IgD-negative memory B cell (primary cell): ENCODE data around the gene BRF1. TPM values are rescaled to one million over a fixed set of nuclear protein-coding genes. Genes with fewer than 3 reads are reported as not detected.

Source experiments
- H3K27ac Mint-ChIP-seq, 3 donors: one replicate each; pipeline ENCODE4 v1.8.0; 2020 to 2022; ENCODE audit warnings: mild to moderate bottlenecking in 3 of 3, mixed read lengths in 3 of 3, moderate library complexity in 1 of 3
- H3K27me3 Mint-ChIP-seq: one replicate; pipeline ENCODE4 v1.8.0; 2021; ENCODE audit warnings: mixed read lengths
- H3K36me3 Mint-ChIP-seq: one replicate; pipeline ENCODE4 v1.8.0; 2020; ENCODE audit warnings: mild to moderate bottlenecking, mixed read lengths
- H3K4me1 Mint-ChIP-seq, 3 donors: one replicate each; pipeline ENCODE4 v1.8.0; 2020 to 2022; ENCODE audit warnings: mixed read lengths in 3 of 3, mild to moderate bottlenecking in 1 of 3
- H3K4me3 Mint-ChIP-seq, 4 donors: one replicate each; pipeline ENCODE4 v1.8.0; 2020 to 2022; ENCODE audit warnings: mild to moderate bottlenecking in 4 of 4, mixed read lengths in 4 of 4, moderate library complexity in 3 of 4
- H3K9me3 Mint-ChIP-seq, 3 donors: one replicate each; pipeline ENCODE4 v1.8.0; 2020 to 2021; ENCODE audit warnings: mixed read lengths in 3 of 3, mild to moderate bottlenecking in 1 of 3
- polyA plus RNA-seq: library from polyadenylated mRNA; unstranded; fragments of 300-500 nt; fragmentation: Illumina TruSeq; gene quantifications from one replicate; pipeline ENCODE4 v1.2.3, GENCODE V29; 2021

The BRF1 gene
- polyA plus RNA-seq, 1 donor from 2014 or later: 8.4 TPM

DNA sequence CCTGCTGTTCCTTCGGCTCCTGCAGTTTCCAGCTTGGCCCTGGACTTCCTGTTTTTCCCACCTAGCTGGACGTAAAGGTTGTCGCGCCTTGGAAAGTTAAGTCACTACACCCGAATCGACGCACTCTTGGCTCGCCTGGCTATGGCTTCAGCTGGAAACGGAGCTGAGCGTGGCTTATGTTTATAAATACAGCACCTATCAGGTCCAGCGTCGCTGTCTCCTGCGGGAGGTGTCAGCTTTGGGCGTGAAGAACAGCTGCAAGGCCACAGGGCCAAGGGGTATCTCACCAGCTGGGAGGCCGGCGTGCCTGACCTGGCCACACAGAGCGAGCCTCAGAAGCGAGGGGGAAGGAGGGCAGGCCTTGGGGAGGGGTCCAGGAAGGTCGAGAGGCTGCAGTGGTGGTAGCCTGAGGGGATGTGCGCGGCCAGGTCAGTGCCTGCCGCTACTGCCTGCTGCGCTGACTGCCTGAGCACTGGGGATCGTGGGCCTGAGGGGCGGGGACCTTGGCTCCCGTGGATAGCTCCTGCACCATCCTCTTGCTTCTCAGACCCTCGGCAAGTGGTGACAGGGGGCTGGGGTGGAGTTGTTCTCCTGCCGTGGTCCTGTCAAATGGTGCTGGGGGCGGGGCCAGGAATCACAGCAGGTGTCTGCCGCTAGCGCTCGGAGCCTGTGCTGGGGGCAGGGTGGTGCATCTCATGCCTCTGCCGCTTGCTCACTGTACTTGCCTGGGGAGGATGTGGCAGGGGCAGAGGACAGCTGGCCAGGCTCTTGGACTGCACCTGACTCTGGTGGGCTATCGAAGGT is 26.3 kb upstream of the BRF1 start:
- Mint-ChIP-seq H3K9me3 (peaks cover 0 to 2% (median 0%) of the 10 kb centered on the region in 3 donors), H3K36me3 (peaks cover 7% of the 10 kb centered on the region), H3K4me3 (no peak overlapping the region), H3K27ac (no peak overlapping the region), H3K4me1 (peaks cover 2 to 18% (median 9%) of the 10 kb centered on the region in 3 donors), H3K27me3 (no peaks in the 10 kb centered on the region)

DNA sequence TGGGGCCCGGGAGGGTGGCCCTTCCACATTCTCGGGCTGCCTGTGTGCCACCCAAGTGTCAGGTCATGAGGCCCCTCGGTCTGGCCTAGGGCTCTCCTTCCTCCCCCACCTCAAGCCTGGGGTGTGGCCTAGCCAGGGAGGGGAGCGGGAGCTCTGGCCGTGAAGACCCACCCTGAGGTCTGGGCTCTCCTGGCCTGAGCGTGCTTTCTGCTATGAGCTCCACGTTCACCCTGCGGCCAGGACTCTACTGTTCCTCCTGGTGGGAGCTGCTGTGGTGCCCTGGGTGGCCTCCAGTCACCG is 25.7 kb upstream of the BRF1 start:
- H3K9me3 Mint-ChIP-seq: no peaks in the 10 kb centered on the region
- H3K27me3 Mint-ChIP-seq: no peaks in the 10 kb centered on the region
- no peak overlapping the region for H3K27ac Mint-ChIP-seq
- no peak overlapping the region for H3K4me3 Mint-ChIP-seq
- peaks cover 7% of the 10 kb centered on the region for H3K36me3 Mint-ChIP-seq
- H3K4me1 Mint-ChIP-seq: peaks cover 2 to 14% (median 4%) of the 10 kb centered on the region in 3 donors

DNA sequence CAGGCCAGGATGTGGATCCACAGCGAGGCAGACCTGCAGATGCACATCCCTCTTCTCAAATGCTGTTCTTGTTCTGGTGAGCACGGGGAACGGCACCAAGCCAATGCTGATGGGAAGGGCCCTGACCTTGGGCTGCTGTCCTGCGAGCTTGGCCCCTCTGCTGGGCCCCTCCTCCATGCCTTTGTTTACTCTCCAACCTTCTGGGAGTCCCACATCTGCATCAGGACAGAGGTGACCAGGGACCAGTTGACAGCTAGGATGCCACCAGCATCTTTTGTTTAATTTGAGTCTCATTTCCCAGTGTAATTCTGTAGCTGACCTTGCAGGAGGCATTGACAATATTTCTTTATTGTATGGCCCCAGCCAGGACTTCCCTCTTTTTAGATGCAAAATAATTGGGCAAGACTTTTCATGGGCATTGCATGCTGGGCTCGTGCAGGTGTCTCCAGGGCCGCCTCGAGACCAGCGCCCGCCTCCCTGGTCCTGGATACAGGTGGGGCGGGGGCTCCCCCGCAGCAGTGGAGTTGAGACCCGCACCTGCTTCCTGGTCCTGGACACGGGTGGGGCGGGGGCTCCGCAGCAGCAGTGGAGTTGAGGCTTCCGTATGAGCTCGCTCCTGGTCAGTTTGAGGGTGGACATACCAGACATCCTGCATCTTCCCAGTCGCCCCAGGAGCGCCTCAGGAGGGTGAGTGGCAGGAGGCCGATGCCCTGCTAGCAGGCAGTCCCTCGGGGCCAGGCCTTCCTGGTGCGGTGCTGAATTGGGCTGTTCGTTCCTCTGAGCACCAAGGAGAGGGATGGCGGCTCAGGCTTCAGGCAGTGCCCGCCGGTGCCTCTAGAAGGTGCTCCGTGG is 25.1 kb upstream of the BRF1 start:
- H3K36me3 Mint-ChIP-seq: peaks cover 4% of the 10 kb centered on the region
- no peaks in the 10 kb centered on the region for H3K27me3 Mint-ChIP-seq
- H3K9me3 Mint-ChIP-seq: no peaks in the 10 kb centered on the region
- peaks cover 0 to 9% (median 2%) of the 10 kb centered on the region in 3 donors for H3K4me1 Mint-ChIP-seq
- H3K4me3 Mint-ChIP-seq: no peak overlapping the region
- no peak overlapping the region for H3K27ac Mint-ChIP-seq

DNA sequence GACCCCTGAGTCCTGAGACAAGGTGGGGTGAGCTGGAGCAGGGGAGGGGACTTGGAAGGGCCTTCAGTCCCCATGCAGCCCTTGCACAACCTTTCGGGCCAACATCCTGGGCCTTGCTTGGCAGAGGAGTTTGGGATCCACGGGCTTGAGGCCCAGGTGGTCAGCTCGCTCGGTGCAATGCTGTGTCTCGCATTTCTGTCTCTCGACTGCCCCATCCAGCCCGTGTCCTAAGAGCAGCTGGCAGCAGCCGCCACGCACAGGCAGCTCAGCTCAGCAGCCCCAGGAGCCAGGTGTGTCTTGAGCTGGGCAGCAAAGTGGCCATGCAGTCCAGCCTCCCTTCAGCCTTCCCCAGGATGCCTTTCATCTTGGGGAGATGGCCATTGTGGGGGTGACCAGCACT is 24.5 kb upstream of the BRF1 start:
- Mint-ChIP-seq H3K4me1 (peaks cover 0 to 6% (median 2%) of the 10 kb centered on the region in 3 donors), H3K36me3 (peaks cover 4% of the 10 kb centered on the region), H3K27ac (no peak overlapping the region), H3K9me3 (no peaks in the 10 kb centered on the region), H3K4me3 (no peak overlapping the region), H3K27me3 (no peaks in the 10 kb centered on the region)

DNA sequence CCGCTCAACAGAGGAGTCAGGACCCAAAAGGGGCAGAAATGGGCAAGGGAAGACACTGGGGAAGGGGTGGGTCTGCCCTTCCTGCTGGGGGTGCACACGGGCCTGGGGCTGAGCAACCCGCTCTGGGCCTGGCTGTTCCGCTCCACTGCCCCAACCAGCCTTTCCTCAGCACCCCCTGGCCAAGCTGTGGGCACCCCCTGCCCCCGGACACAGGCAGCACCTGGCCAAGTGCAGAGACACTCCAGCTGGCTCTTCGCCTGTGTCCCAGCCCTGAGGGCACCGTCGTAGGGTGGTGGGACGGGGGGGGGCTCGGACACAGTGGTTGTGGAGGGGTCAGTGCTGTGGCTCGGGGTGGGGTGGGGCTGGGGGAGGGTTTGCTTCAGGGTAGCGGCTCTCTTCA is 24.1 kb upstream of the BRF1 start:
- Mint-ChIP-seq H3K4me3 (no peak overlapping the region), H3K4me1 (peaks cover 0 to 6% (median 2%) of the 10 kb centered on the region in 3 donors), H3K27me3 (no peaks in the 10 kb centered on the region), H3K27ac (no peak overlapping the region), H3K36me3 (peaks cover 4% of the 10 kb centered on the region), H3K9me3 (no peaks in the 10 kb centered on the region)

DNA sequence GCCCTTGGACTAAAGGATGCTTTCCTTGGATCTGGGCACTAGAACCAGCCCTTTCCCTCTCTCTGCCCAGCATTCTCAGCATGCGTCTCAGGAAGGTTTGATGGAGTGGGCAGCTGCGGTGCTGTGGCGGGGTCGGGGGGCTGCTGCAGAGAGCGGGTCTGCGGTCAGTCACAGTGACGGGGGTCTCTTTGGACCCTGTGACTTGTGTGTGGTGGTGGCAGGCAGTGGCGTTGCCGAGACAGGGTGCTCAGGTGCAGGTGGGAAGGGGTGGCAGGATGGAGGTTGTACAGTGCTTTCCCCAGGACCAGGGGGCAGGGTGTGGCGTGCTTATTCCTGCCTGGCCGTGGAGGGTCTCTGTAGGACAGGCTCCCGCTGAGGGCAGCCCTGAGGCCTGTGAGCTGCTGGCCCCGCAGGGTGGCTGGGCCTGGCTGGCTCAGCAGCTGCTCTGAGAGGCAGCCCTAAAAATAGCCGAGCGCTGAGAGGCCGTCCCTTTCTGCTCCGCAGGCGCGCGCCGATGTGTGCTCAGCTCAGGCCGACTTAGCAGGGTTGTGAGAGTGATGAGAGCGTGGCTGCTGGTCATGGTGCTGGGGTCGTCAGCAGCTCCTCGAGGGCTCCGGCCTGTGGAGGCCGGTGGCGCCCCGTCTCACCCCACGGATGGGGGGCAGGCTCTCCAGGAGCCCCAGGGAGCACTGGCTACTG is 23.4 kb upstream of the BRF1 start:
- peaks cover 4% of the 10 kb centered on the region for H3K36me3 Mint-ChIP-seq
- peaks cover 2 to 8% (median 4%) of the 10 kb centered on the region in 3 donors for H3K4me1 Mint-ChIP-seq
- no peaks in the 10 kb centered on the region for H3K27me3 Mint-ChIP-seq
- no peak overlapping the region for H3K4me3 Mint-ChIP-seq
- no peak overlapping the region for H3K27ac Mint-ChIP-seq
- no peaks in the 10 kb centered on the region for H3K9me3 Mint-ChIP-seq

DNA sequence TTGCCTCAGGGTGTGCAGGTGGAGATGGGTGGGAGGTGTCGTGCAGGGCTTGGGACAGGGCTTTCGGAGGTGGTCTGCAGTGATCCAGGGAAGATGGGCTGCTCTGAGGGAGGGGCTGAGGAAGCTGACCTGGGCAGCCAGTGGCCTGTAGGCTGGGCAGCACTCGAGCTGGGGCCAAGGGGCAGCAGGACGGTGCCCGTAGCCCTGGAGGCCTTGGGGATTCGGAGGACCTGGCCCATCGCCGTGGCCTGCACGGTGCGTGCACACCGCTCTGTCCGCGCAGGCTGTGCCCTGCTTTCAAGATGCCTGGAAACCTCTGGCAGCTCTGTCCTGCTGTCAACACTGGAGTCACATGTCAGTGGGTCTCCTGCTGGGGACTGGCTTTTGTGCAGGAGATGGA is 22.9 kb upstream of the BRF1 start:
- Mint-ChIP-seq H3K4me1 (peaks cover 2 to 6% (median 4%) of the 10 kb centered on the region in 3 donors), H3K27ac (no peak overlapping the region), H3K27me3 (no peaks in the 10 kb centered on the region), H3K4me3 (no peak overlapping the region), H3K9me3 (no peaks in the 10 kb centered on the region), H3K36me3 (peaks cover 2% of the 10 kb centered on the region)

DNA sequence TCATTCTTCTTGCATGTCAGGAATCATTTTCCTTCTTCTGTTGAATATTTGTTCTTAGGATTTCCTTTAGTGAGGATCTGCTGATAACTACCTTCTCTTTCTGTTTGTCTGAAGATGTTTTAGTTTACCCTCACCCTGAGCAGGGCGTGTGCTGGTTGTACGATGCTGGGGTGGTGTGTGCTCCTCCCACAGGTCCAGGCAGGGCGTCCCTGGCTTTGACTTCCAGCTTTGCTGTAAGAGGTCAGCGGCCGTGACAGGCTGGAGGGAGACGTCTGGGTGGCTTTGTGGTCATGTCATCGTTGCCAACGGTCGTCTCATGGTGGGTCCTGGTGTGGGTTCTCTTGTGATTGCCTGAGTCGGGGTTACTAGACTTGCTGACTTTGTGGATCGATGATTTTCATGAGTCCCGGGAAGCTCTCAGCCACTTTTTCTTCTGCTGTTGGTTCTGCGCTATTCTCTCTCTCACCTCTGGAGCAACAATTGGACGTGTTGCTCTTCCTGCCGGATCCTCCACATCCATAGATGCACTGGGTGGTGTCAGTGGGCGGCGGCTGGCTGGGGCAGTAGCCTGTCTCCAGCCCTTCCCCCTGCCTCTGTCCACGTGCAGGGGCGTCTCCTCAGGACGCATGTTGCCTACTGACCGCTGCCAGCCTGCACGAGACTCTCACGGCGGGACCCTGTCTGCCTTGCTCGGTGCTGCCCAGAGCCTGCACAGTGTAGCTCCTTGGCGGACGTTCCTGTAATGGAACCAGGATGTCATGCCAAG is 22.2 kb upstream of the BRF1 start:
- H3K9me3 Mint-ChIP-seq: no peaks in the 10 kb centered on the region
- no peaks in the 10 kb centered on the region for H3K27me3 Mint-ChIP-seq
- peaks cover 2% of the 10 kb centered on the region for H3K36me3 Mint-ChIP-seq
- H3K4me1 Mint-ChIP-seq: peaks cover 2 to 4% (median 4%) of the 10 kb centered on the region in 3 donors
- peak overlapping the region in 1 of 4 donors; percentile 70 for H3K4me3 Mint-ChIP-seq
- no peak overlapping the region for H3K27ac Mint-ChIP-seq

DNA sequence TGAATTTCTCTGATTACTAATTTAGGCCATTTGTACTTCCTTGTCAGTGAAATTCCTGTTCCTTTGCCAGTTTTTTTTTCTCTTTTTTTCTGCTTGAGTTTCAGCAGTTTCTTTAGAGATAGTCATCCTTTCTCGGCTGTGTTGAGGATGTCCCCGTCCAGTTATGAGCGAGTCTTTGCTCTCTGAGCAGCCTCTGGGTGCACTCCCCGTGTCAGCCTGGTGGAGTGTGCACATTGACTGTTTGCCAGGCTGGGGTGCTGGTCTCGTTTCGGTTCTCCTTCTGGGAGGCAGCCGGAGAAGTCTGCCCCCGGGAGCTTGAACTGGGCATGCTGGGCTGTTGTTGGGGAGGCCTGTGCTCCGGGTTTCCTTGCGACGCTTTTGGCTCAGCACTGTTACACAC is 16.7 kb upstream of the BRF1 start:
- Mint-ChIP-seq H3K9me3 (no peaks in the 10 kb centered on the region), H3K27me3 (no peaks in the 10 kb centered on the region), H3K36me3 (no peaks in the 10 kb centered on the region), H3K4me3 (peak overlapping the region in 1 of 4 donors; percentile 53), H3K27ac (peak overlapping the region in 1 of 3 donors; percentile 91), H3K4me1 (peaks cover 11 to 13% (median 11%) of the 10 kb centered on the region in 3 donors)

DNA sequence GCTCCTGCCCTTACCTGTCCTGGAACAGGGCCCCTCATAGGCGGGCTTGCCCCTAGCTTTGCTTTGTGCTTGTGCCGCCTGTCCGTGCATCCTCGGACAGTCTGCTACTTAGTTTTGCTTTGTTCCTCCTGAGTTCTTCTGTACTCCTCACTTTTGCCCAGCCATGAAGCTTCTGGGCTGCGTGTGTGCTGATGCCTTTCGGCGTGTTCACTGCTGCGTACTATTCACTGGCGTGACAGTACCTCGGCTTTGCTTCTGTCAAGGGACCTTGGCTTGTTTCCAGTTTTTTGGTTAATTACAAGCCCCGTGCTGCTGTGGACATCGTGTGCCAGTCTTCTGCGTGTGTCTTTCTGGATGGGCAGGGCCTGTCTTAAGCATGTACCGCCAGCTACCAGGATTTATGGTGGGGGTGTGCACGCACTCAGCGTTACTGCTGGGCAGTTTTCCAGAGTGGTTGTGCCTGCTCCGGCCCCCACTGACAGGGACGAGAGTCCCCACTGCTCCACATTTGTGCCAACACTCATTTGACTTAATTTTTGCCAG is 16.2 kb upstream of the BRF1 start:
- Mint-ChIP-seq H3K27me3 (no peaks in the 10 kb centered on the region), H3K4me3 (peak overlapping the region in 2 of 4 donors; percentile 21 to 93), H3K27ac (peak overlapping the region in 2 of 3 donors; percentile 89 to 91), H3K9me3 (no peaks in the 10 kb centered on the region), H3K4me1 (peaks cover 11 to 13% (median 11%) of the 10 kb centered on the region in 3 donors), H3K36me3 (no peaks in the 10 kb centered on the region)

DNA sequence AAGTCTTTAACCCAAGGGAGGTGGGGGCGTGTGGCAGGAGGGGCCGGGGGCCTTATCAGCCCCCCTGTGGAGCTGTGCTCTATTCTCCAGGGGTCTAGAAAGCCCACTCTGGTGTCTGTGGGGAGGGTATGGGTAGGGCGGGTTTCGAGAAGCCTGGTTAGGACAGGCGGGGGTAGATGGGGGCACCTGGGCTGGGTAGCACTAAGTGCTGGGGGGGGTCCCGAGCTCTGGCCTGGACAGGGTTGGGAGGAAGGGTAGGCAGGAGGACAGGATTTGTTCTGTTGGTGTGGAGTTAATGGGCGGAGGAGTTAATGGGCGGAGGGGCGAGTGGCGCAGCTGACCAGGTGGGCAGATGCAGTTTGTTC is 15.8 kb upstream of the BRF1 start:
- Mint-ChIP-seq H3K9me3 (no peaks in the 10 kb centered on the region), H3K4me1 (peaks cover 11 to 13% (median 11%) of the 10 kb centered on the region in 3 donors), H3K36me3 (no peaks in the 10 kb centered on the region), H3K27me3 (no peaks in the 10 kb centered on the region), H3K4me3 (peak overlapping the region in 2 of 4 donors; percentile 21 to 93), H3K27ac (peak overlapping the region in 2 of 3 donors; percentile 89 to 91)

DNA sequence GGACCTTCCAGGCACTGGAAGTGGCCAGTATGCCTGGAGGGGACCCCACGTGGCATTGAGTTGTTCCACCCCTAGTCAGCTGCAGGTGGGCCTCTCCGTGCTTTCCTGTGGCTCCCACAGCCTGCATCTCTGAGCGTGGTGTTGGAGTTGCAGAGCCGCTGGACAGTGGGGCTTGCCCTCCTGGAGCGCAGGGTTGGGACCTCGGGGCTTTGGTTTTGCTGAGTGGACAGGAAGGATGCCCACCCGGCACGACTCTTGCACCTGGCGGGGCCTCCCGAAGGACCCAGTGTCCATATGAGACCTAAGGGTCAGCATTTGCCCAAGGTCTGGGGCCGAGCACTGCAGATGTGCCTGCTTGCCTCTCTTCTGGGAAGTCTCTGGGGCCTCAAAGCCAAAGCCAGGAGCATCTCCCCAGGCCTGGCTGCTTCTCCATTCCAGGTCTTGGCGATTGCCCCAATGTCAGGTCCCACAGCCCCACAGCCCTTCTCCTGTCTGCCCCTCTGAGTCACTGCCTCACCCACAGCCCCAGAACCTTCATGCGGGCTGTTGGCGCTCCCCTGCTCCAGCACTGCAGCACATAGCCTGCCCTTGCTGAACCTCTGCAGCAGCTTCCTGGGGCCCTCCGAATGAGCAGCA is 15.3 kb upstream of the BRF1 start:
- H3K4me1 Mint-ChIP-seq: peaks cover 11 to 13% (median 11%) of the 10 kb centered on the region in 3 donors
- H3K9me3 Mint-ChIP-seq: no peaks in the 10 kb centered on the region
- peak overlapping the region; percentile 87 to 93 (median 92) for H3K4me3 Mint-ChIP-seq
- no peaks in the 10 kb centered on the region for H3K27me3 Mint-ChIP-seq
- H3K27ac Mint-ChIP-seq: peak overlapping the region; percentile 91 to 93 (median 92)
- H3K36me3 Mint-ChIP-seq: no peaks in the 10 kb centered on the region

DNA sequence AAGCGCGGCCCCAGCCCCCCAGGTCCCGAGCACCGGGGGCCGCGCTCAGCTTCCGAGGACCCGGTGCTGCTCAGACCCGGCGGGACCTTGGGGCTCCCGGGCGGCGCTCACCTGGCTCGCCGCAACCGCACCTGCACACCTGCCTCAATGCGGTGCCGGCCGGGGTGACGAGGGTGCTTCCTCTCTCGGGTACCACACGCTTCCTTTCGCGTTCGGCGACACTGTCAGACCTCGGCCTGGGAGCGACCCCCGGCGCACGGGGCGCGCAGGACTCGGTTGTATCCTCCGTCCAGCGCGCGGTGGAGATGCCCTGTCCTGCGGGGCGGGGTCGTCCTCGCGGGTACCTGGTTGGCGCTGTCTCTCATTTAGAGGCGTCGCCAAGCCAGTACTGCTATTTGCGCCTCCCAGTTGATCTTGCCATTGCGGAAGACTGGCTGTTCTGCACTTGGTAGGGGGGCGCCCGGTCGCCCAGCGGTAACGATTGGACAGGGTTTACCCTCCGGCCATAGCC is 14.5 kb upstream of the BRF1 start:
- Mint-ChIP-seq H3K4me3 (peak overlapping the region; percentile 87 to 93 (median 92)), H3K27ac (peak overlapping the region; percentile 91 to 93 (median 92)), H3K27me3 (no peaks in the 10 kb centered on the region), H3K36me3 (no peaks in the 10 kb centered on the region), H3K4me1 (peaks cover 9 to 13% (median 11%) of the 10 kb centered on the region in 3 donors), H3K9me3 (no peaks in the 10 kb centered on the region)
